Measurements from ENCODE around the gene C1QTNF9.
"Not testable (repeated sequence)": the region's sequence is repeated elsewhere in the genome, so short reads cannot be mapped to it uniquely, and the experiment has no call there.

C1QTNF9 gene, protein sequence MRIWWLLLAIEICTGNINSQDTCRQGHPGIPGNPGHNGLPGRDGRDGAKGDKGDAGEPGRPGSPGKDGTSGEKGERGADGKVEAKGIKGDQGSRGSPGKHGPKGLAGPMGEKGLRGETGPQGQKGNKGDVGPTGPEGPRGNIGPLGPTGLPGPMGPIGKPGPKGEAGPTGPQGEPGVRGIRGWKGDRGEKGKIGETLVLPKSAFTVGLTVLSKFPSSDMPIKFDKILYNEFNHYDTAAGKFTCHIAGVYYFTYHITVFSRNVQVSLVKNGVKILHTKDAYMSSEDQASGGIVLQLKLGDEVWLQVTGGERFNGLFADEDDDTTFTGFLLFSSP

GRCh38 chr13:24309300-24309699, at the start of gene C1QTNF9:
C1QTNF9 (plus strand) TSS chr13:24309580; CDS start chr13:24316004, 6,424 bp downstream.
- not testable (repeated sequence) for DNase-seq

DNA sequence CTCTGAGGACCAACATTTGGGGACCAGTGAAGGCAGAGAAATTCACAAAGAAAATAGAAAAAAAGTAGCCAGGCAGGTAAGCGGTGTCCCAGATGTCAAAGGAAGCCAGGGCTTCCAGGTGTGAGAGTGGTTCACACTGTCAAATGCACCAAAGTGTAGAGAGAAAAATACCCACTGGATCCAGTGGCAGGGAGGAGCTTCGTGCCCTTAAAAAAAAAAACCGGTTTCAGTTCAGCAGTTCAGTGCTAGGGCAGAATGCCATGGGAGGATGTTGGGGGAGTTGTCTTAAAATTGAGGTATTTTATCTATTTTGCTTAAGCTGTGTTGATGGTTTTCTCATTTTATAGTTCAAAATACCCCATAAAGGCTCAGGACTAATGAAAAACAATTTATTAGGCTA, 47.8 kb upstream of the C1QTNF9 start:
- DNase-seq = no peak

DNA sequence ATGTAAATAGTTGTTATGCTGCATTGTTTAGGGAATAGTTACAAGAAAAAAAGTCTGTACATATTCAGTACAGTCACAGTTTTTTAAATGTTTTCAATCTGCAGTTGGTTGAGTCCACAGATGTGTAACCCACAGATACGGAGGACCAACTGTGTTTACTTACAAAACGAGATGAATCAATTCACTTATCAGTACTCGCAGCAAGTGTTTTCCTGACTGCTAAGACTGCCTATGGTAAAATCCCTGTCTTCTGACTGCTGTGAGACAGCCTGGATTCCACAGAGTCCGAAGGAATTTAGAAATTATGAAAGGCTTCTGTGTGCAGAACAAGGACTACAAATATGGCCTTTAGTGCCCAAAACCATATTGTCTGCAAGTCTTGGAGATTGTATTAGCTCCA, 45.7 kb upstream of the C1QTNF9 start:
- no peak for DNase-seq

DNA sequence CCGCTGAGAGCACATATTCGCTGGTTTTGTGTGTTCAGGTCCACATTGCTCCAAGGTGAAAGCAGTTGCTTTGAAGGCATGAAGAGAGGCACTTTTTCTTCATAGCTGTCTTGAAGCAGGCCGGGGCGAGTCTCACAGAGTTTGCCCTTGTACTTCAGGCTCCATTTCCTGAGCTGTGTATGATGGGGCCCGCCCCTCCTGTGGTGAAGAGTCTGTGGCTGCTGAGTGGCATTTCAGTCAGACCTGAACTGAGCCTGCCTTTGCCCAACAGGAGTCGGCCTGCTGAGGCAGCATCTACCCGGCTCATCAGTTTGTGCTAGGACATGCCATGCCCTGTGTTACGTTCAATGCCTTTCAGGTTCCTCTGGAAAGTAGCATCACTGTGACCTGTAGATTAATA, 44.4 kb upstream of the C1QTNF9 start:
- DNase-seq = peak; percentile 69

DNA sequence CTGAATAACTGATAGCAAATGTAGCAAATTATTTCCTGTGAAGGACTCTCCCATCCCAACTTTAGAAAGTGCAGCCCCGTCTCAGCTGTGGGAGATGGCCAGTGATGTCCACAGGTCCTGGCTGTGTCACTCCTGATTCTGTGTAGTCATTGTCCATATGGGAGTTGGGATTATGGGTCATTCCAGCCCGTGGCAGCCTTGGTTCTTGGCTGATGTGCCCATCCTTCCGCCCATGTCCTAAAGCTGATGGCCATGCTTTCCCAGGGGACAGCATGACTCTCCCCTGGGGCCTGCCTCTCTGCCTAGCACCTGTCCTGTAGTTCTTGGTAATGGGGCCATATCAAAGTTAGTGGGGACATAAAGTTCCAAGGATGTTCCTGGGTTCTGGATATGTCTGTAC, 43.9 kb upstream of the C1QTNF9 start:
- no peak for DNase-seq

- DNase-seq = no peak
These were observed 42.1 kb upstream of the C1QTNF9 start for GRCh38 chr13:24267274-24267673.

GRCh38 chr13:24267801-24268200, 41.6 kb upstream of the C1QTNF9 start:
- DNase-seq = no peak

DNA sequence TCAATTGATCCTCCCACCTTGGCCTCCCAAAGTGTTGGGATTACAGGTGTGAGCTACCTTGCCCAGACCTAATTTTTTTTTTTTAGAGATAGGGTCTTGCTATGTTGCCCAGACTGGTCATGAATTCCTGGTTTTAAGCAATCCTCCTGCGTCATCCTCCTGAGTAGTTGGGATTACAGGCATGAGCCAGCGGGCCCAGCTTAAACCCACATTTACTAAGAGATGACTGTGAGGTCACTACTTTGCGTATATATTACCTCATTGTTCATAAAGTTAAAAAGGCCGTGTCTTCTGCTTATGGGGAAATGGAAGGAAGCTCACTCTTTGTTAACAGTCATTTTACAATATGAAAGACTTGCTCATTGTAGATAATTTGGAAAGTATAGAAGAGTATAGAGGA, 39.6 kb upstream of the C1QTNF9 start:
- no peak for DNase-seq

DNA sequence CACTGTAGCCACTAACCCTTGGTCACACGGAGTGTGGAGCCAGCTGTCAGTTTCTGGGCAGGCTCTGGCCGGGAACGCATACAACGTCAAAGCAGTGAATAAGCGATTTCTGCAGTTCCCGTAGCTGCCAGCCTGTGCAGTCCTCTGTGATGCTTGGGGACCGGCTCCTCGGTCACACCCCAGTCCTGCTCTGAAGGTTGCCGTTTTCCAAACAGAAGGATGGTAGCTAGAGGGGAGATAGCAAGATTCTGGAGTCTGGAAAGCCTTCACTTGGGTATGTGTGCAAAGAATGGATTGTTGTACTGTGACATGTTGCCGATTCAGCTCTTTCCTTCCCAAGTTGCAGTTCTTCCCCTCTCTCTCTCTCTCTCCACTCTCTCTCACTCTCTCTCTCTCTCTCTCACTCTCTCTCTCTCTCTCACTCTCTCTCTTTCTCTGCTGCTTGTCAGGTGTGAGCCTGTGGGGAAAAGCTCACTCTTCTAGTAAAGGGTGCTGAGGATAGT, 38.7 kb upstream of the C1QTNF9 start:
- peak; percentile 56 for DNase-seq

GRCh38 chr13:24271231-24271600, 38.2 kb upstream of the C1QTNF9 start:
- no peak for DNase-seq

DNA sequence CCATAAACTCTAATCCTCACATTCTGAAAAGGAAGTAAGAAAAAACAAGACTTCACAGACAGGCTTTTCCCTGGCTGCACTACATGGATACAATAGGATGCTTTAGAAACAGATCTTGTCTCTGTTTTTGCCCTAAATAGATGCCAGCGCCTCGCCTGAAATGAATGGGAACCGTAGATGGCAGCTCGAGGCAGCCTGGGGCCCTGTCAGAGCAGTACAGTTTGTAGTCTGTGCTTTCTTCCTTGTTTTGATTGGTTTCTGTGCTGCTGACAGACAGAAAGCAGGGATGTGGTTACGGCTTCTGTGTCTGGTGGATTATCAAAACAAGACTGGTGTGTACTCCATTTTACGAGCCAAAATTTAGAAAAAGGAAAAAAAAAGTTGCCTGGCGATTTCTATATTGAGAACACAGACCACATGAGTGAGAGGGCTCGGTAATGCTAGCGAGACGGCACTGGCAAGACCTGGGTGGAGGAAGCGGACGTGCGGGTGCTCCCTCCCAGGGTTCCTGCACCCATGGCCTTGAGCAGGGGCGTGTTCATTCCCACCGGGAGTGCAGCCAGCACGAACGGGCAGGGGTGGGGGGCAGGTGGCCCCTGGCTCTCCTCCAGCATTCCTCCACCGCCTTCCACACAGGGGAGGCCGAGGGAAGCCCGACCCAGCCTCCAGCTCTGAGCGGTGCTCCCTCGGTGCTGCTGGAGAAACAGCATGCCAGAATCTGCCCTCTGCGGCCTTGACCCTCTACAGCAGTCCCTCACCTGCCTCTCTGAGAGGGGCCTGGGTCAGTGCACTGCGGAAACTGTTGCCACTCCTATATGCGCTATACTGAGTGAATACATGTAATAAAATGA, 37.6 kb upstream of the C1QTNF9 start:
- peak; percentile 50 for DNase-seq

DNA sequence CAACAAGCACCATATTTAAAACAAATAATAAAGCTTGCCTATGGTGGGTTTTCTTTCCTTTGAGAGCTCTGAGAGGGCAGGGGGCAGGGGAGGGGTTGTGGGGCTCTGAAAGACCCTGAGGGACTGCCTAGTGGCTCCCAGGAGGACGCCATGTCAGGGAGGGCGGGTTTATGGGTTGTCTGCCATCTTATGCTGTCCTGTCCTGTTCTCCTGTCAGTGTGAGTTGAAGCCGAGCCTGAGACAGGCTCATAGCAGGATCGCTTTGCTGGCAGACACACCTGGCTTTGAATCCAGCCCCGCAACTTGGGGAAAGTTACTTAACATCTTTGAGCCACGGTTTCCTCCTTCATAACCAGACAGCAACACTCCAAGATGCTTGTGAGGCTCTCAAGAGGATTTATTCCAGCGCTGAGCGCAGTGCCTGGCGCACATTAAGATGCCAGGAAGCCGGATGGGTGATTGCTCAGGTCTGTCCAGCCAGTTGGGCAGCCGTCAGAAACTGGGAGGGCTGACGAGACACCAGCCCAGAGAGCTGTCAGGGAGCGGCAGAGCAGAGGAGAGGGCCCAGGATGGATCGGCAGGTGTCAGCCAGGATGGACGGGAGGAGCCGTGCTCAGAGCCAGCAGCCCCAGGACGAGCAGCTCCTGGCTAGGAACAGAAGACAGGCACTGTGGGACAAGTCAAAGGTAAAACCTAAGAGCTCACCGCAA, 36.8 kb upstream of the C1QTNF9 start:
- DNase-seq = no peak

- no peak for DNase-seq
These were observed 35.5 kb upstream of the C1QTNF9 start for GRCh38 chr13:24273926-24274325.

DNA sequence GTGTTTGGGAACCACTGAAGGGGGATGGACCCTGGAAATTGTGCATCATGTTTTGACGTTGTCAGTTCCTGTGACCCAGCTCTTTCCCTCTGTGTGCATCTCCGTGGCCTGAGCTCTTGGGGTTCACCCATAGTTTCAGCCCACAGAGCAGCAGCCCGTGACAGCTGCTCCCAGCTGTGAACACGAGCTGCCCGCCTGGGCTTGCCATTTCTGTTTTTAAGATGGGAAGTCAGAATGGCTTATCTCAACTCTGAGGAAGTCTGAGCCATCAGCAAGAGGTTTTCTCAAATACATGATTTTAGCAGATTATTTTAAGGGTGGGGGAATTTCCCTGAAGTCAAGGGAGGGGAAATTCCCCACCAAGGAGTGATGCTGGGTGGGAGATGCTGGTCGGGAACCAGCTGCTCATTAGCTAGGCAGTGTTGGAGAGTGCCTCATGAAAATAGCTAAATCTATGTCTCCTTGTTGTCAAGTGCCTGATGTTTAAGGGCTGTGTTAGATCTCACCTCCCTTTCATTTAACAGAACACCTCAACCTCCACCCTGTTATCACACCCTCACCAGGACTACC, 34.8 kb upstream of the C1QTNF9 start:
- peak; percentile 43 for DNase-seq

DNA sequence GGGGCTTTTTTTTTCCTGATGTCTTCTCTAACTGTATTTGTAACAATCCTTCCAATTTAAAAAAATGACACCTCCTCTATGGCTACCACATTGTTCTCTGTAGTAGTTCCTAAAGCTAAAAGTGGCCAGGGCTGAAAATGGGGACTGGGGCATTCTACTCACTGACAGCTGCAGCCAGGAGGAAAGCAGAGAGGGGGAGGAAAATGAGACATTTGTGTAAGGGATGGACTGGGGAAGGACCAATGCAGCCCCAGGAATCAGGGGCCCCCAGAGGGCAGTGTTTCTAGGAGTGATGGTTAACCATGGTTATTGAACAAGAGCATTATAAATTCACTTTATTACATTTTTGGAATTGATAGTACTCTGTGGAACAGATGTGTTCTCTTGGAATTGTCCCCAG, 34.3 kb upstream of the C1QTNF9 start:
- DNase-seq = no peak

DNA sequence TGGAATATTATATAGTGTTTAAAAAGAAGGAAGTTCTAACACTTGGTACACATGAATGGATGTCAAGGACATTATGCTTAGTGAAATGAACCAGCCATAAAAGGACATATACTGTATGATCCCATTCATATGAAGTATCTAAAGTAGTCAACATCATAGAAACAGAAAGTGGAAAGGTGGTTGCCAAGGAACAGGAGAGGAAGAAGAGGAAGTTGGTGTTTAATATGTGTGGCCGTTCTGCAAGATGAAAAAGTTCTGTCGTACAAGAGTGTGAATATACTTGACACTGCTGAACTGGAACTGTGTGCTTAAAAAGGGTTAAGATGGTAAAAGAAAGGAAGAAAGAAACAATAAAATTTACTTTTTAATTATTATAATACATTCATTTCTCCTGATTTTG, 33.1 kb upstream of the C1QTNF9 start:
- no peak for DNase-seq

- no peak for DNase-seq
These were observed 32.5 kb upstream of the C1QTNF9 start for GRCh38 chr13:24276861-24277260.

GRCh38 chr13:24277761-24278160, 31.6 kb upstream of the C1QTNF9 start:
- DNase-seq = no peak

GRCh38 chr13:24279327-24280110, 29.9 kb upstream of the C1QTNF9 start:
- DNase-seq = no peak

DNA sequence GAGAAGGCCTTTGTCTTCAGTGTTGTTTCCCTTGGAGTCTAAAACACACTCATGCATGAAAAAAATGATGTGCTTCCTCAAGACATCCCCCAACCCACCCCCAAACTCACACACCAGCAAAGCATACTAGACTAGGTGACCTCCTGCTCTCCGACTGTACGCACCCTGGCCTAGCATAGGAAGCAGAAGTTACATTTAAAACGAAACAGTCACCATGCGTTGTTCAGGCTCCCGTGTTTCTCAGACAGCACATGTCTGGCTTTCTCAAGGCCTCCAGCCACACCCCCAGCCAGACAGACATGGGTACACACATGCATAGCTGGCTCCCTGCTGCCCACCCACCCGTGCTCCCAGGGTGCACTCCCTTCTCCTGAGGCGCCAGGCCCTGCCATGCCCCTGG, 28.7 kb upstream of the C1QTNF9 start:
- no peak for DNase-seq

DNA sequence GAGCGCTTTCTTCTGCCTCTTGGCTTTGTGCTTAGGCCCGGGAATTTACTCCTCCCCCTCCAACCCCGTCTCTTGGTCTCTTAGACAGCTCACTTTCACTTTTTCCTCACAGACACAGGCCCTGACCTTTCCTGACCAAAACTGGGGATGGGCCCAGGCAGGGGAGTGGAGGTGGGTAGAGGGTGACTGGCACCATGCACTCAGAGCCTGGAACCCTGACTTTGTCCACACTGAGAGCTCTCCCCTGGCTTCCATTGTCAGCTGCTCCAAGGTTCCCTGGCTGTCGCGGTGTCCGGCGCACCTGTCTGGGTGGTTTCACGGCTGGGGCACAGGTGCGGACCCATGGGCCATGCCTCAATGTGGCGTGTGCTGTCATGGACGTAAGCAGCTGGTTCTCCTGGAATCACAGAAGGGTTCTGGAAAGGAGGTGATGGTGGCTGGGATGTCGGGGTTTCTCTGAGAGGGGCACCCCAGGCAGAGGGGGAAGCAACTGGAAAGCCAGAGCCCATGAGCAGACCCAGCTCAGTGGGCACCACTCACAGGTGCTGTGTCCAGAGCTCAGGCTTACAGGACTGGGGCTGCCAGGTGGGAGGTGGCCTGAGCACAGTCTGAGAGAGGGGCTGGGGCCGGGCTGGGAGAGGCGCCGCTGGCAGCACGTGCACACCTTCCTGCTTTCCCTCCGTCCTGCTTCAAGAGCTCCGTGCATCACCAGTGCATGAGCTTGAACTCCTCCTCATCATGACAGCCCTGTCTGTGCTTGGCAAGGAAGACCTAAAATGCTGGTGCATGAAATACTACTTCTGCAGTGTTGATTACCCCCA, 28.0 kb upstream of the C1QTNF9 start:
- DNase-seq = no peak

All from activated CD4-positive, CD25-positive, alpha-beta regulatory T cell treated with anti-CD3 and anti-CD28 coated beads, Interleukin-2, amount 50 U/mL, for 72 hours (primary cell).